ENCODE results near the gene RGR. TPM values are rescaled to one million over a fixed set of nuclear protein-coding genes. Genes with fewer than 3 reads are reported as not detected.
"Not testable (repeated sequence)": the region's sequence is repeated elsewhere in the genome, so short reads cannot be mapped to it uniquely, and the experiment has no call there.

Gene RGR
- polyA plus RNA-seq, 3 donors = not detected

DNA sequence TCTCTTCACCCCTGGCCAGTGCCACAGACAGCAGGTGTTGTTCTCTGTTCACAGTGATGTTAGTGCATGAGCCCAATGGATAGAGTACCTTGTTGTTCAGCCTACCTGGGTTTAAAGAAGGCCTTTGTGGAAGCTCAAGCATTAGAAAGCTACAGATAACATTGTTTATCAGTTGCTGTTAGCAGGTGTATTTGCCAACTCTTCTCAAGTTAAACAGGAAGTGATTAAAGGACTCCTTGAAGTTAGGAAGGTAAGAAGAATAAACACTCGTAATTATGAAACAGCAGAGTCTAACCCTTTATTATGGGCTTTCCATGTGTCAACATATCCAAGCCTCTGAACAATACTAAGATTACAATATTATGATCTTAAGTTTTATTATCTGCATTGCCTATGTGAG, 25.9 kb downstream of the RGR start:
- Histone ChIP-seq H4K20me1 (ENCODE audit: insufficient read depth, low read length) (no peaks in the 10 kb centered on the region), H3K79me2 (ENCODE audit: insufficient read depth, low read length) (no peaks in the 10 kb centered on the region), H3K9me3 (replicated peaks in 1 of 2; ENCODE audit: control insufficient read depth in 1 of 2, insufficient read depth in 1 of 2, low read length in 2 of 2) (no peaks in the 10 kb centered on the region), H3K27ac (ENCODE audit: low read depth in 1 of 2, low read length in 2 of 2) (no peak overlapping the region), H3K4me1 (ENCODE audit: control insufficient read depth in 1 of 2, insufficient read depth in 2 of 2, low read length in 2 of 2) (no peaks in the 10 kb centered on the region), H3K27me3 (ENCODE audit: control insufficient read depth in 2 of 2, insufficient read depth in 2 of 2, low read length in 2 of 2) (no peaks in the 10 kb centered on the region), H3K4me2 (replicated peaks; ENCODE audit: extremely low read depth, low read length, poor library complexity, severe bottlenecking) (no peak overlapping the region), H3K9ac (ENCODE audit: insufficient read depth, low read length, poor library complexity, severe bottlenecking) (no peak overlapping the region), H3K4me3 (replicated peaks in 1 of 3; ENCODE audit: low read depth in 2 of 3, low read length in 3 of 3) (no peak overlapping the region), H3K36me3 (replicated peaks in 1 of 2; ENCODE audit: control insufficient read depth in 1 of 2, insufficient read depth in 2 of 2, low read length in 2 of 2) (no peaks in the 10 kb centered on the region), H2AFZ (ENCODE audit: insufficient read depth, low read depth, low read length, poor library complexity, severe bottlenecking) (no peak overlapping the region)
- WGBS (ENCODE audit: insufficient coverage) = no CpG with 5 or more reads among the region's 1 CpG
- intact Hi-C loops (cut with micrococcal nuclease) = no loop called here
- Mint-ChIP-seq H3K27ac (no peak overlapping the region), H3K4me1 (no peaks in the 10 kb centered on the region), H3K27me3 (ENCODE audit: low read depth in 3 of 3) (peaks cover 0 to 4% (median 3%) of the 10 kb centered on the region in 3 donors), H3K4me3 (no peak overlapping the region), H3K36me3 (no peaks in the 10 kb centered on the region), H3K9me3 (no peaks in the 10 kb centered on the region)
- no peak for DNase-seq
- TF ChIP-seq, protein P1, sequence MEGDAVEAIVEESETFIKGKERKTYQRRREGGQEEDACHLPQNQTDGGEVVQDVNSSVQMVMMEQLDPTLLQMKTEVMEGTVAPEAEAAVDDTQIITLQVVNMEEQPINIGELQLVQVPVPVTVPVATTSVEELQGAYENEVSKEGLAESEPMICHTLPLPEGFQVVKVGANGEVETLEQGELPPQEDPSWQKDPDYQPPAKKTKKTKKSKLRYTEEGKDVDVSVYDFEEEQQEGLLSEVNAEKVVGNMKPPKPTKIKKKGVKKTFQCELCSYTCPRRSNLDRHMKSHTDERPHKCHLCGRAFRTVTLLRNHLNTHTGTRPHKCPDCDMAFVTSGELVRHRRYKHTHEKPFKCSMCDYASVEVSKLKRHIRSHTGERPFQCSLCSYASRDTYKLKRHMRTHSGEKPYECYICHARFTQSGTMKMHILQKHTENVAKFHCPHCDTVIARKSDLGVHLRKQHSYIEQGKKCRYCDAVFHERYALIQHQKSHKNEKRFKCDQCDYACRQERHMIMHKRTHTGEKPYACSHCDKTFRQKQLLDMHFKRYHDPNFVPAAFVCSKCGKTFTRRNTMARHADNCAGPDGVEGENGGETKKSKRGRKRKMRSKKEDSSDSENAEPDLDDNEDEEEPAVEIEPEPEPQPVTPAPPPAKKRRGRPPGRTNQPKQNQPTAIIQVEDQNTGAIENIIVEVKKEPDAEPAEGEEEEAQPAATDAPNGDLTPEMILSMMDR (IDR thresholded peaks at IDR 0.05) = no peak

- H3K9me3 ChIP-seq (replicated peaks in 1 of 2; ENCODE audit: control insufficient read depth in 1 of 2, insufficient read depth in 1 of 2, low read length in 2 of 2); DNase-seq; H3K9ac ChIP-seq (ENCODE audit: insufficient read depth, low read length, poor library complexity, severe bottlenecking); H3K27me3 Mint-ChIP-seq (ENCODE audit: low read depth in 3 of 3); H4K20me1 ChIP-seq (ENCODE audit: insufficient read depth, low read length); H3K4me2 ChIP-seq (replicated peaks; ENCODE audit: extremely low read depth, low read length, poor library complexity, severe bottlenecking); intact Hi-C loops (cut with micrococcal nuclease); H3K27ac Mint-ChIP-seq; H3K4me1 Mint-ChIP-seq; H3K36me3 ChIP-seq (replicated peaks in 1 of 2; ENCODE audit: control insufficient read depth in 1 of 2, insufficient read depth in 2 of 2, low read length in 2 of 2); H3K4me3 ChIP-seq (replicated peaks in 1 of 3; ENCODE audit: low read depth in 2 of 3, low read length in 3 of 3); H3K79me2 ChIP-seq (ENCODE audit: insufficient read depth, low read length); H3K36me3 Mint-ChIP-seq; H3K9me3 Mint-ChIP-seq; H3K4me1 ChIP-seq (ENCODE audit: control insufficient read depth in 1 of 2, insufficient read depth in 2 of 2, low read length in 2 of 2); H2AFZ ChIP-seq (ENCODE audit: insufficient read depth, low read depth, low read length, poor library complexity, severe bottlenecking); H3K27me3 ChIP-seq (ENCODE audit: control insufficient read depth in 2 of 2, insufficient read depth in 2 of 2, low read length in 2 of 2); H3K27ac ChIP-seq (ENCODE audit: low read depth in 1 of 2, low read length in 2 of 2): not testable (repeated sequence)
- 90% methylated on average over 2 of the region's 31 CpGs for WGBS (ENCODE audit: insufficient coverage)
- H3K4me3 Mint-ChIP-seq = peak overlapping the region in 1 of 2 donors; percentile 10
Observed at GRCh38 chr10:84279876-84280475, 35.1 kb downstream of the RGR start.

All from CD14-positive monocyte (primary cell).